HepG2 (cell line): ENCODE measurements around the gene NDST1. TPM values are rescaled to one million over a fixed set of nuclear protein-coding genes. Genes with fewer than 3 reads are reported as not detected.
A peak's percentile ranks its signal among the peaks of the same experiment; 100 is the strongest.

Experiments used
- ATAD3A ChIP-seq: sonication (generic); formaldehyde crosslinking; IDR thresholded peaks from 2 replicates; pipeline ENCODE4 v1.4.0; 2020; ENCODE audit warnings: missing genetic modification reagents
- DMAP1 ChIP-seq: IDR thresholded peaks from 2 replicates; pipeline ENCODE4 v1.6.1; 2016
- KDM5B ChIP-seq: sonication (generic); formaldehyde crosslinking; IDR thresholded peaks from 2 replicates; pipeline ENCODE4 v1.4.0; 2020; ENCODE audit warnings: missing genetic modification reagents, mild to moderate bottlenecking, borderline replicate concordance
- NFYC ChIP-seq: IDR thresholded peaks from 2 replicates; pipeline ENCODE4 v1.6.1; 2016; ENCODE audit warnings: missing genetic modification reagents, missing compliant biosample characterization
- NR2F1 ChIP-seq, 2 experiments: fragments of 450-650 bp in 1 of 2; formaldehyde crosslinking in 1 of 2; IDR thresholded peaks; 2 replicates each; pipeline versions ENCODE4 v1.5.0 to v1.6.1; 2016 to 2020; ENCODE audit warnings: mild to moderate bottlenecking in 1 of 2, missing compliant biosample characterization in 1 of 2, missing genetic modification reagents in 1 of 2, moderate library complexity in 1 of 2
- PCBP1 ChIP-seq: fragments of 200-400 bp; formaldehyde crosslinking; IDR thresholded peaks from 2 replicates; pipeline ENCODE4 v1.6.1; 2017; ENCODE audit warnings: mild to moderate bottlenecking, low read depth, low read length, borderline replicate concordance
- PCBP2 ChIP-seq: fragments of 200-400 bp; formaldehyde crosslinking; optimal IDR thresholded peaks from 2 replicates; pipeline ENCODE3; 2018; ENCODE audit warnings: low read length, low read depth; ENCODE audit not compliant: poor library complexity, severe bottlenecking
- SAFB2 ChIP-seq: sonication (generic); formaldehyde crosslinking; IDR thresholded peaks from 2 replicates; pipeline ENCODE4 v1.5.1; 2020; ENCODE audit warnings: missing genetic modification reagents, low read depth, mild to moderate bottlenecking, borderline replicate concordance
- THRA ChIP-seq: sonication (generic); formaldehyde crosslinking; IDR thresholded peaks from 2 replicates; pipeline ENCODE4 v1.4.0; 2020; ENCODE audit warnings: missing genetic modification reagents, borderline replicate concordance
- TIGD3 ChIP-seq: sonication (generic); formaldehyde crosslinking; IDR thresholded peaks from 2 replicates; pipeline ENCODE4 v1.5.1; 2020; ENCODE audit warnings: mild to moderate bottlenecking, missing genetic modification reagents, borderline replicate concordance
- ZBTB34 ChIP-seq: sonication (generic); formaldehyde crosslinking; IDR thresholded peaks from 2 replicates; pipeline ENCODE4 v1.8.0; 2022; ENCODE audit warnings: mild to moderate bottlenecking, missing genetic modification reagents
- ZBTB7B ChIP-seq: sonication (generic); formaldehyde crosslinking; IDR thresholded peaks from 2 replicates; pipeline ENCODE4 v1.4.0; 2020; ENCODE audit warnings: missing genetic modification reagents
- ZFAT ChIP-seq: sonication (generic); formaldehyde crosslinking; conservative IDR thresholded peaks from 2 replicates; pipeline ENCODE4 v1.8.1; 2023; ENCODE audit warnings: missing genetic modification reagents, inconsistent platforms
- ZNF275 ChIP-seq: sonication (generic); formaldehyde crosslinking; IDR thresholded peaks from 2 replicates; pipeline ENCODE4 v1.8.0; 2022; ENCODE audit warnings: missing genetic modification reagents, mild to moderate bottlenecking, inconsistent platforms, borderline replicate concordance
- ZNF331 ChIP-seq: sonication (generic); formaldehyde crosslinking; IDR thresholded peaks from 2 replicates; pipeline ENCODE4 v1.4.0; 2020; ENCODE audit warnings: missing genetic modification reagents
- ZNF510 ChIP-seq: sonication (generic); formaldehyde crosslinking; IDR thresholded peaks from 2 replicates; pipeline ENCODE4 v1.4.0; 2020; ENCODE audit warnings: low read depth, mild to moderate bottlenecking, missing genetic modification reagents
- ZNF557 ChIP-seq: sonication (generic); formaldehyde crosslinking; IDR thresholded peaks from 2 replicates; pipeline ENCODE4 v1.4.0; 2020; ENCODE audit warnings: missing genetic modification reagents
- ZNF773 ChIP-seq: sonication (generic); formaldehyde crosslinking; IDR thresholded peaks from 2 replicates; pipeline ENCODE4 v1.4.0; 2020; ENCODE audit warnings: missing genetic modification reagents, borderline replicate concordance
- ZZZ3 ChIP-seq: sonication (generic); formaldehyde crosslinking; IDR thresholded peaks from 2 replicates; pipeline ENCODE4 v1.4.0; 2020; ENCODE audit warnings: missing genetic modification reagents, mild to moderate bottlenecking, borderline replicate concordance
- polyA plus RNA-seq, 8 experiments: library from polyadenylated mRNA; depleted of rRNA in 3 of 8; stranded (reverse) in 7 of 8; unstranded in 1 of 8; fragments of >200 nt; fragmentation: Illumina TruSeq in 4 of 8; extraction: Trizol in 4 of 8; gene quantifications; 2 replicates each; pipeline versions ENCODE4 v1.2.1 to v1.2.3, GENCODE V29; 2011 to 2016; ENCODE audit warnings: low read depth in 4 of 8, missing spikeins in 1 of 8, mixed read lengths in 1 of 8; ENCODE audit not compliant: insufficient read depth in 1 of 8
- total RNA-seq, 5 experiments: library from RNA; depleted of rRNA; stranded (reverse); fragments of >200 nt; fragmentation: Illumina TruSeq; extraction: Trizol; gene quantifications; 2 replicates each; pipeline ENCODE4 v1.2.3, GENCODE V29; 2016; ENCODE audit warnings: low read depth in 1 of 5

The NDST1 gene
- total and polyA plus RNA-seq, 2 of the 13 experiments (the other 11 are each of a cell fraction or from before 2014, with no cell fraction given) = 23.8 to 26.2 TPM

GRCh38 chr5:150458802-150459557 lies 49.0 kb upstream of the NDST1 start (continued):
- TF ChIP-seq ZNF331 (CRISPR knock-in tag) = 0 out of 2 replicates have a peak, but pooled peaks have one; percentile 25
- no peak for TF ChIP-seq ATAD3A (CRISPR knock-in tag)
- TF ChIP-seq ZZZ3 (CRISPR knock-in tag) = no peak
- TF ChIP-seq ZNF773 = no peak
- no peak for TF ChIP-seq TIGD3 (CRISPR knock-in tag)
- TF ChIP-seq ZNF557 (CRISPR knock-in tag) = no peak
- no peak for TF ChIP-seq ZNF510 (CRISPR knock-in tag)
- TF ChIP-seq PCBP2 = no peak
- no peak for TF ChIP-seq SAFB2 (CRISPR knock-in tag)
- no peak for TF ChIP-seq NR2F1 (CRISPR knock-in tag; IDR thresholded peaks at IDR 0.05)
- TF ChIP-seq NFYC (CRISPR knock-in tag) = peak; percentile 22; the same call in 1 of the 2 replicates
- TF ChIP-seq ZNF275 (CRISPR knock-in tag) = no peak
- TF ChIP-seq ZBTB34 = no peak
- no peak for TF ChIP-seq KDM5B (CRISPR knock-in tag)
- TF ChIP-seq ZBTB7B = 0 out of 2 replicates have a peak, but pooled peaks have one; percentile 41
- TF ChIP-seq ZFAT (CRISPR knock-in tag) = no peak
- no peak for TF ChIP-seq PCBP1
- TF ChIP-seq DMAP1 (CRISPR knock-in tag) = peak; percentile 47; the same call in 1 of the 2 replicates
- TF ChIP-seq THRA (CRISPR knock-in tag) = no peak
